Measurements from ENCODE around the gene TDRKH. TPM values are rescaled to one million over a fixed set of nuclear protein-coding genes. Genes with fewer than 3 reads are reported as not detected.

Gene TDRKH
- total and polyA plus RNA-seq, 11 donors: 2.7 to 9.8 (median 4.8) TPM

DNA sequence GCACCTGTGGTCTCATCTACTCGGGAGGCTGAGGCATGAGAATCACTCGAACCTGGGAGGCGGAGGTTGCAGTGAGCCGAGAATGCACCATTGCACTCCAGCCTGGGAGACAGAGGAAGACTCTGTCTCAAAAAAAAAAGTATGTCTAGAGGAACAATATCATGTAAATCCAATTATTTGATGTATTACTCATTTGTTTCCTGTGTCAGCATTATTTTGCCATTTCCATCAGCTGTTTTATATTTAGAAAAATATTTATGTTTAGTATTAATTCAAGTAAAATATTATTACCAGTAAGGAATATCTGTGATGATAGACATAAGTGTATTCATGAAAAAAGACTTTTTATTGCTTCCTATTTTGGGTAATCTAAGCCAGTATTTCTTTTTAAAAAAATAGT, 13.0 kb downstream of the TDRKH start:
- no peak for TF ChIP-seq POLR2A (IDR thresholded peaks at IDR 0.05)
- TF ChIP-seq, protein P1, sequence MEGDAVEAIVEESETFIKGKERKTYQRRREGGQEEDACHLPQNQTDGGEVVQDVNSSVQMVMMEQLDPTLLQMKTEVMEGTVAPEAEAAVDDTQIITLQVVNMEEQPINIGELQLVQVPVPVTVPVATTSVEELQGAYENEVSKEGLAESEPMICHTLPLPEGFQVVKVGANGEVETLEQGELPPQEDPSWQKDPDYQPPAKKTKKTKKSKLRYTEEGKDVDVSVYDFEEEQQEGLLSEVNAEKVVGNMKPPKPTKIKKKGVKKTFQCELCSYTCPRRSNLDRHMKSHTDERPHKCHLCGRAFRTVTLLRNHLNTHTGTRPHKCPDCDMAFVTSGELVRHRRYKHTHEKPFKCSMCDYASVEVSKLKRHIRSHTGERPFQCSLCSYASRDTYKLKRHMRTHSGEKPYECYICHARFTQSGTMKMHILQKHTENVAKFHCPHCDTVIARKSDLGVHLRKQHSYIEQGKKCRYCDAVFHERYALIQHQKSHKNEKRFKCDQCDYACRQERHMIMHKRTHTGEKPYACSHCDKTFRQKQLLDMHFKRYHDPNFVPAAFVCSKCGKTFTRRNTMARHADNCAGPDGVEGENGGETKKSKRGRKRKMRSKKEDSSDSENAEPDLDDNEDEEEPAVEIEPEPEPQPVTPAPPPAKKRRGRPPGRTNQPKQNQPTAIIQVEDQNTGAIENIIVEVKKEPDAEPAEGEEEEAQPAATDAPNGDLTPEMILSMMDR (IDR thresholded peaks at IDR 0.05): no peak
- ATAC-seq (no peak), DNase-seq (no peak)
- Histone ChIP-seq H3K9me3 (no peaks in the 10 kb centered on the region), H3K27ac (no peak overlapping the region), H3K4me1 (no peaks in the 10 kb centered on the region), H3K36me3 (peaks cover 0 to 78% (median 60%) of the 10 kb centered on the region in 9 donors), H3K4me3 (no peak overlapping the region), H3K27me3 (no peaks in the 10 kb centered on the region)
- intact Hi-C loops (cut with DNase I): no loop called here
- WGBS, 4 donors: 95 to 99% (median 96%) methylated on average over 4 of the region's 4 CpGs

DNA sequence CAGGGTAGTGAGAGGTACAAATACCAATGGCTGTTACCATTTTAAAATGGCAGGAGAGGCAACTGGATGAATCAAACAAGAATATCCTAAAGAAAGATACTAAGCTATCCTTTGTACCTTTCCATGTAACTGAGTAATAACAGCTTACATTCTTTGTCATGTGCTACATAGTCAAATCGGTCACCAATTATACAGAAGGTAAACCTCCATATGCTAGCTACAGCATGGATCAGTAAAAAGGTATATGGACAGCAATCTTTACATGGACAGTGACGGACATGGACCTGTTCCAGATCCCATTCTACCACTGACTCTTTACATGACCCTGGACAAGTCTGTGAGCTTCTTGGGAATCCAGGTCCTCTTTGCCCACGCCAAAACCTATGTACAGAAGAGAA, 13.6 kb downstream of the TDRKH start:
- Histone ChIP-seq H3K27me3 (no peaks in the 10 kb centered on the region), H3K4me1 (no peaks in the 10 kb centered on the region), H3K36me3 (peaks cover 0 to 72% (median 58%) of the 10 kb centered on the region in 9 donors), H3K9me3 (no peaks in the 10 kb centered on the region), H3K27ac (no peak overlapping the region), H3K4me3 (no peak overlapping the region)
- intact Hi-C loops (cut with DNase I): no loop called here
- no peak for ATAC-seq
- WGBS, 4 donors: 79 to 96% (median 89%) methylated on average over 3 of the region's 3 CpGs
- TF ChIP-seq, protein P1 (IDR thresholded peaks at IDR 0.05): no peak
- TF ChIP-seq POLR2A (IDR thresholded peaks at IDR 0.05): no peak
- DNase-seq: no peak

DNA sequence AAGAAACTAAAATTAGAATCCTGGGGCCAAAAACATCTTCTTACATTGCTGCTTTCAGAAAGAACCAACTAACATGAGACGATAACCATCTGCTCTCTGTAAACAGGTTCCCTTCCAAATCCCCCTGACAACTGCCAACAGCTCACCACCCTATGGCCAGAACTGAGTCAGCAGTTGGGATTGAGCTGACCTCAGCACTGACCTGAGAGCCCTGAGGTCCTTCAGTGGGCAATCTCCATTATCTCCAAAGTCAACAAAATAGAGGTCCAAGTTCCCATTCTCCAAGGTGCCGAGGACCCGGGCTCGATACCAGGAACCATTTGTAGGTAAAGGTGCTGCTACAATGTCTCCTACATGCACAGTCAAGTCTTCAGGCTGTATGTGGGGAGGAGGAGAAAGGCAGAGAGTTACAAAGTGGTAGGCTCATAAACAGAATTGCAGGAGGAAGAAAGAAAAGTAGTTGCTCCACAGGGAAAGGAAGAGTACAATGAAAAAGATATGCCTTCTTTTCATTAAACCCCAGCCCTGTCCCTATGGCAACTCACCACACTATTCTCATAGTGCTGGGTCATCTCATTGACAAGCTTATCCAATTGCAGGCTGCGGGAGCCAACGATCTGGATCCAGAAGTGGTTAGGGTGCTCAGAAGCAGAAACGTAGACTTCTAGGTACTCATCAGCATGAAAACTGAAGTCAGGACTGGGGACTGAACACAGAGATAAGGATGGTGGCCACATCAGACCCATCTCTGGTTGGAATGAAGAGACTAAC, 14.2 kb downstream of the TDRKH start:
- Histone ChIP-seq H3K36me3 (peaks cover 0 to 72% (median 57%) of the 10 kb centered on the region in 9 donors), H3K9me3 (no peaks in the 10 kb centered on the region), H3K27ac (no peak overlapping the region), H3K27me3 (no peaks in the 10 kb centered on the region), H3K4me3 (no peak overlapping the region), H3K4me1 (no peaks in the 10 kb centered on the region)
- intact Hi-C loops (cut with DNase I): no loop called here
- ATAC-seq (no peak), DNase-seq (no peak)
- TF ChIP-seq POLR2A (IDR thresholded peaks at IDR 0.05): no peak
- TF ChIP-seq, protein P1 (IDR thresholded peaks at IDR 0.05): no peak
- WGBS, 4 donors: 94 to 96% (median 94%) methylated on average over 7 of the region's 7 CpGs

DNA sequence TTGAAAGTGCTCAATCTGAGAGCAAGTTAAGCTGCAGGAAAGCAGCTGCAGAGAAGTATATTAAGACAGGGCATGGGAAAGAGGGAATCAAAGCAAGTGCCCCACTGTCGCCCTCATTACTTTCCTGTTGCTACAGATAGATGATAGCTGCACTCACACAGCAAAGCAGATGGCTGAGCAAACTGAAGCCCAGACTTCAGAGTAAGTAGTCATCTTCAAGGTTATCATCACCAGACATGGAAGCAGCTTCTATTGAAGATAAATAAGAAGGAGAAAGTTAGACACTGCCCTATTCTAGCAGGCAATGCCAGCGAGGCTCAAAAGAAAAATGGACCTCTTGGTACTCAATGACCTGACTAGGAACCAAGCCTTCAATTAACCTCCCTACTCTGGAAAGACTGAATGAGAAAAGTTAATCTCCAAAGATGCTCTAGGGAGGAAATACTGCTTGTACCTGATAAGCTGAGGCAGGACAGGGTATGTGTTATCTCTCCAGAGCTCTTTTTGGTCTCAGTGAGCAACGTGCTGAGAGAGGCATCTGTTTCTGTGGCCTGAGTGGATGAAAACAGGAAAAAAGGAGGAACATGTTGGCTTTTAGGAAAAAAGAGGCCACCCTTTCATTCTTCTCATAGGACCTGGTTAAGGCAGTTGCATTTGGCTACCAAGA, 15.9 kb downstream of the TDRKH start:
- no peak overlapping the region for H3K27ac ChIP-seq
- intact Hi-C loops (cut with DNase I): no loop called here
- DNase-seq: no peak
- H3K4me3 ChIP-seq: no peak overlapping the region
- 57 to 82% (median 71%) methylated on average over 3 of the region's 3 CpGs for WGBS, 4 donors
- peaks cover 0 to 59% (median 41%) of the 10 kb centered on the region in 9 donors for H3K36me3 ChIP-seq
- H3K4me1 ChIP-seq: no peaks in the 10 kb centered on the region
- H3K27me3 ChIP-seq: no peaks in the 10 kb centered on the region
- TF ChIP-seq, protein P1 (IDR thresholded peaks at IDR 0.05): no peak
- TF ChIP-seq POLR2A (IDR thresholded peaks at IDR 0.05): no peak
- ATAC-seq: no peak
- no peaks in the 10 kb centered on the region for H3K9me3 ChIP-seq
